Activated naive CD8-positive, alpha-beta T cell (primary cell): ENCODE data around the gene MMP23B.
"Not testable (repeated sequence)": the region's sequence is repeated elsewhere in the genome, so short reads cannot be mapped to it uniquely, and the experiment has no call there.

Experiments used
- H3K27ac Mint-ChIP-seq: one replicate; pipeline ENCODE4 v1.8.0; 2021; ENCODE audit warnings: mixed read lengths
- H3K27me3 Mint-ChIP-seq: one replicate; pipeline ENCODE4 v1.8.0; 2021; ENCODE audit warnings: mixed read lengths
- H3K36me3 Mint-ChIP-seq: one replicate; pipeline ENCODE4 v1.8.0; 2021; ENCODE audit warnings: mixed read lengths
- H3K4me1 Mint-ChIP-seq: one replicate; pipeline ENCODE4 v1.8.0; 2021; ENCODE audit warnings: low read depth, mixed read lengths
- H3K4me3 Mint-ChIP-seq: one replicate; pipeline ENCODE4 v1.8.0; 2021; ENCODE audit warnings: mild to moderate bottlenecking, mixed read lengths
- H3K9me3 Mint-ChIP-seq: one replicate; pipeline ENCODE4 v1.8.0; 2021; ENCODE audit warnings: low read depth, mixed read lengths

Gene MMP23B

DNA sequence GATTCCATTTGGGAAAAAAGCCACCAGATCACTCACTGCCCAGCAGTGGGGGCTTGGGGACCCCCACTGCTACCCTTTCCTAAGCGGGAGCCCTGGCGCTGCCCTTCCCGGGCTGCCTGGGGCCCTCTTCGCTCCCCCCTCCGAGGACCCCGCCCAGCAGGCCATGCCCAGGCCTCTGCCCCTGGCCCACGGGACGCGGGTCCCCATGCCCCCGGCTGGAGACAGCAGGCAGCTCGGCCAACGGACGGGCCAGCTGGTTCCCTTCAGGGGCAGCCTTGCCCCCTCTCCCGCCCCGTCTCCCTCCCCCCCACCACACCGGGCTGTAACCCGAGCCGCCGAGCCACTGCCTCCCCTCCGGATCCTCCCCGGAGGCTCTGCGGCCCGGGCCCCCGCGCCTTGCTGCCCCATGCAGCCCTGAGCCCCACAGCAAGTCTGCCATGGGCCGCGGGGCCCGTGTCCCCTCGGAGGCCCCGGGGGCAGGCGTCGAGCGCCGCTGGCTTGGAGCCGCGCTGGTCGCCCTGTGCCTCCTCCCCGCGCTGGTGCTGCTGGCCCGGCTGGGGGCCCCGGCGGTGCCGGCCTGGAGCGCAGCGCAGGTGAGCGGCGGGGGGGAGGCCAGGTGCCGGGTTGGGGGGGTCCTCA is at the start of gene MMP23B:
MMP23B (plus strand) TSS at position 392 of the 639 bp plus-strand sequence; CDS start at position 438, 46 bp downstream.
- H3K4me3 Mint-ChIP-seq, result peak within 1 kb of the TSS; percentile 72
- no peaks in the 10 kb centered on the region for H3K27me3 Mint-ChIP-seq
- H3K36me3 Mint-ChIP-seq, result no peaks in the 10 kb centered on the region
- no peak within 1 kb of the TSS for H3K27ac Mint-ChIP-seq
- peaks cover 4% of the 10 kb centered on the region for H3K4me1 Mint-ChIP-seq
- H3K9me3 Mint-ChIP-seq, result no peaks in the 10 kb centered on the region

DNA sequence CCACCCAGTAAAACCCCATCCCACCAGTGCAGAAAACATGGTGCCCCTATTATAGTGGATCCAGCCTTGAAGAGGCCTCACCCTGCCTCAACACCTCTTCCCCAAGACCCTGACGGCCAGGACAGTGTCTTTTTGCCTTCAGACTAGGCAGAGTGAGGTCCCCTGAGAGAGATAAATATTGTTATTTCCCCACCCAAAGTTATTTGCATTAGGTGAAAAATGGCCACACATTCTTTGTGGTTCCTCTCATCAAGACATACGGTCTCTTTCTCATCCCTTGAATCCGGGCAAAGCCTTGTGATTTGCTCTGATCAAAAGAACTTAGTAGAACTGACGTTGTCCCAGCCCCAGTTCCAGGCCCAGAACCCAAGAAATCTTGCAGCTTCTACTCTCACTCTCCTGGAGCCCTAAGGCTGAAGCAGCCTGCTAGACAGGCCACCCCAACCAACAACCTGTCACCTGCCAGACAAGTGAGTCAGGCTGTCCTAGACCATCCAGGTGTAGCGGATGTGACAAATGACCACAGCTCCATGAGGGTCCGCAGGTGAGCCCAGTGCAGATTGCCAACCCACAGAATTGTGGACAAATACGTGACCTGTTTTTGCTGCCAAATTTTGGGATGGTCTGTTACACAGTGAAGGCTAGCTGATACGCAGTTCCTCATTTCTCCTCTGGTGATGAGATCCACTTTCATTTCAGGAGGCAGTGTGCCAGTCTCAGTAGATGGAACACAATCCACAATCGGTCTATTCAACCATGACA is 49.2 kb upstream of the MMP23B start:
- peaks cover 2% of the 10 kb centered on the region for H3K27me3 Mint-ChIP-seq
- H3K27ac Mint-ChIP-seq, result no peak overlapping the region
- H3K4me3 Mint-ChIP-seq, result no peak overlapping the region
- peaks cover 1% of the 10 kb centered on the region for H3K4me1 Mint-ChIP-seq
- H3K9me3 Mint-ChIP-seq, result no peaks in the 10 kb centered on the region
- H3K36me3 Mint-ChIP-seq, result no peaks in the 10 kb centered on the region

DNA sequence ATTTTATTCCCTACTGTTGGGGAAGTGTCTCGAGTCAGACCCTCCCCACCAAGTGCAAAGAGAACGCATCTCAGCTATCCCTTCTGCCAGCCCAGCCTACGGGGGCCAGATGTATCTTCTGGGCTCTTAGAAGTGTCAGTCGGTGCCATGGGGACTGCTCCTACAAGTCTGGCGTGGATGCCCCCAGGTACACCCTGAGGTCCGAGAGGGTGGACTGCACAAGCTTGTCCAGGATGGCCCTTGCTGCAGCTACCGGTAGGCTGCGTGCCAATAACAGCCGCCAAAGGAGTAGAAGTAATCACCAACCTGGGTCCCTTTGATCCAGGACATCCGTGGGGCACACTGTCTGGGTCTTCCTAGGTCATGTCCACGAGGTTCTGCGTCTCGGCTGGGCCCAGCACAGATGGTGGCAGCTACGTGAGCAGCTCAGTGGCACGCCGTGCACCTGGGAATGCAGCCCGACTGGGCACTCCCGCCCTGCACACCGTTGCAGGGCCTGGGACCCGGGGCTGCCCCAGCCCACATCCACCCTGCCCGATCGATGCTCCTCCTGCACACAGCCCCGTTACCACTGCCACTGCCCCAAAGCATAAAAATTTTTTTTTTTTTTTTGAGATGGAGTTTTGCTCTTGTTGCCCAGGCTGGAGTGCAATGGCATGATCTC is 48.5 kb upstream of the MMP23B start:
- Mint-ChIP-seq H3K4me3 (no peak overlapping the region), H3K4me1 (peaks cover 1% of the 10 kb centered on the region), H3K27ac (no peak overlapping the region)

DNA sequence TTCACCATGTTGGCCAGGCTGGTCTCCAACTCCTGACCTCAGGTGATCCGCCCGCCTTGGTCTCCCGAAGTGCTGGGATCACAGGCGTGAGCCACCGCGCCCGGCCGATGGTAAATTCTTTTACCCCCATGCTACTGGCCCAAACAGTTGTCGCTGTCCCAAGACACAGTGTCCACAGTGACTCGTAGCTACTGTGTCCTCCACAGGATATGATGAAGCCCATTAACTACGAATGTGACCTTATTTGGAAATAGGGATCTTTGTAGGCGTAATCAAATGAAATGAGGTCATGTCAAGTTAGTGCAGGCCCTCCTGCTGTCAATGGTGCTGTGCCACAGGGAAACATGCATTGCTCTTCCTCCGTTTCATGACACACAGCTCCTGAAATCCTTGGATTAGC is 40.5 kb upstream of the MMP23B start:
- Mint-ChIP-seq H3K27ac (no peak overlapping the region), H3K4me1 (no peaks in the 10 kb centered on the region), H3K27me3 (peaks cover 2% of the 10 kb centered on the region), H3K4me3 (no peak overlapping the region), H3K36me3 (no peaks in the 10 kb centered on the region), H3K9me3 (no peaks in the 10 kb centered on the region)

More for the DNA sequence above, 48.5 kb upstream of the MMP23B start:
- H3K36me3 Mint-ChIP-seq, result no peaks in the 10 kb centered on the region
- peaks cover 2% of the 10 kb centered on the region for H3K27me3 Mint-ChIP-seq
- no peaks in the 10 kb centered on the region for H3K9me3 Mint-ChIP-seq

DNA sequence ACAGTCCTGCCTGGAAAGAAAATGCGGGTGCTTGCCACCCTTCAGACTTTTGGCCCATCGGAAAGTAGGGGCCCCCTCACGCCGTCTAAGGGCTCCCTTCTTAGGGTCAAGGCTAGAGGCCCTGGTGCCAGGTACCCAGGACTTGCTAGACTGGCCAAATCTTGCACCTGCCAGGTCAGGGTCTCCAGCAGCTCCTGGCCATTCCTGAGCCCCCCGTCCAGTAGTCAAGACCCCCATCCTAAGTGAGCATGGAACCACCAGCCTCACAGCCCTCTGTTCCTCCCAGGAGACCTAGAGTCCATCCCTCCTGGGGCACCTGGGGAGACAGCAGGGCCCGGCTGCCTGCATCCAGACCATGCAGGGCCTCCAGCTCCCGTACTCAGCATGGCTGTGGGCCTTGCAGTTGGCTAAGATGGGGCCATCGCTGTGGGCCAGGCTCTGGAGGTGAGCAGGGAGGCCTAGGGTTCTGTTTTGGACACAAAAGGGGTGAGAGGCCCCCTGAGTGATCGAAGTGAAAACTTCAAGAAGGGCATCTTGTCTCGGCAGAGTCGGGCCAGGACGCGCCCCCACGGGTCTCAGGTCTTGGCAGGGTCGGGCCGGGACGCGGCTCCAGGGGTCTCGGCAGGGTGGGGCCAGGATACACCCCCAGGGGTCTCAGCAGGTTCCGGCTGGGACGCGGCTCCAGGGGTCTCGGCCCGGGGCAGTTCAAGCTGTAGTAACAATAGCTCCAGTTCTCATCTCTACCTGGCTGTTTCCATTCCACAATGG is 38.0 kb upstream of the MMP23B start:
- no peaks in the 10 kb centered on the region for H3K9me3 Mint-ChIP-seq
- no peaks in the 10 kb centered on the region for H3K27me3 Mint-ChIP-seq
- H3K27ac Mint-ChIP-seq, result no peak overlapping the region
- H3K36me3 Mint-ChIP-seq, result no peaks in the 10 kb centered on the region
- H3K4me3 Mint-ChIP-seq, result no peak overlapping the region
- H3K4me1 Mint-ChIP-seq, result peaks cover 7% of the 10 kb centered on the region

DNA sequence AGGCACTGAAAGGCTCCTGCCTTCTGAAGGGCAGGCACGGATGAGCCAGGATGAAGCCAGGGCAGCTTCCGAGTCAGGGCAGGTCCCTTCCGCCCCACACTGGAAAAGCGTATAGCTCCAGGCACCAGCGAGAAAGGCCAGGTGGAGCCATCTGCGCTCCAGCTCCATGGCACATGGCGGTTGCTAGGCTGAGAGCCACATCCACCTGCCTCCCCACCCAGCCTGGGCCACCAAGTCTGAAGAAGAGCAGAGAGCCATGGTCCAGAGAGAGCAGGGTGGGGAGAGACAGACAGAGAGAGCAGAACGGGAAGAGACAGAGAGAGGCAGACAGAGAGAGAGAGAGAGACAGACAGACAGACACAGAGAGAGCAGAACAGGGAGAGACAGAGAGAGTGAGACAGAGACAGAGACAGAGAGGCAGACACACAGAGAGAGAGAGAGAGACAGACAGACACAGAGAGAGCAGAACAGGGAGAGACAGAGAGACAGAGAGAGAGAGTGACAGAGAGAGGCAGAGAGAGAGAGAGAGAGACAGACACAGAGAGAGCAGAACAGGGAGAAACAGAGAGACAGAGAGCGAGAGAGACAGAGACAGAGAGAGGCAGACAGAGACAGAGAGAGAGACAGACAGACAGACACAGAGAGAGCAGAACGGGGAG is 37.2 kb upstream of the MMP23B start:
- Mint-ChIP-seq H3K27me3 (no peaks in the 10 kb centered on the region), H3K36me3 (no peaks in the 10 kb centered on the region), H3K9me3 (no peaks in the 10 kb centered on the region), H3K4me1 (peaks cover 8% of the 10 kb centered on the region), H3K27ac (no peak overlapping the region), H3K4me3 (no peak overlapping the region)

DNA sequence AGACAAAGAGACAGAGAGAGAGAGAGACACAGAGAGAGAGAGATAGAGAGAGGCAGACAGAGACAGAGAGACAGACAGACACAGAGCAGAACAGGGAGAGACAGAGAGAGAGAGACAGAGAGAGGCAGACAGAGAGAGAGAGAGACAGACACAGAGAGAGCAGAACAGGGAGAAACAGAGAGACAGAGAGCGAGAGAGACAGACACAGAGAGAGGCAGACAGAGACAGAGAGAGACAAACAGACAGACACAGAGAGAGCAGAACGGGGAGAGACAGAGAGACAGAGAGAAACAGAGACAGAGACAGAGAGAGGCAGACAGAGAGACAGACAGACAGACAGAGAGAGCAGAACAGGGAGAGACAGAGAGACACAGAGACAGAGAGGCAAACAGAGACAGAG is 36.6 kb upstream of the MMP23B start:
- not testable (repeated sequence) for H3K4me1 Mint-ChIP-seq, H3K4me3 Mint-ChIP-seq, H3K9me3 Mint-ChIP-seq, H3K27me3 Mint-ChIP-seq, H3K36me3 Mint-ChIP-seq, H3K27ac Mint-ChIP-seq

DNA sequence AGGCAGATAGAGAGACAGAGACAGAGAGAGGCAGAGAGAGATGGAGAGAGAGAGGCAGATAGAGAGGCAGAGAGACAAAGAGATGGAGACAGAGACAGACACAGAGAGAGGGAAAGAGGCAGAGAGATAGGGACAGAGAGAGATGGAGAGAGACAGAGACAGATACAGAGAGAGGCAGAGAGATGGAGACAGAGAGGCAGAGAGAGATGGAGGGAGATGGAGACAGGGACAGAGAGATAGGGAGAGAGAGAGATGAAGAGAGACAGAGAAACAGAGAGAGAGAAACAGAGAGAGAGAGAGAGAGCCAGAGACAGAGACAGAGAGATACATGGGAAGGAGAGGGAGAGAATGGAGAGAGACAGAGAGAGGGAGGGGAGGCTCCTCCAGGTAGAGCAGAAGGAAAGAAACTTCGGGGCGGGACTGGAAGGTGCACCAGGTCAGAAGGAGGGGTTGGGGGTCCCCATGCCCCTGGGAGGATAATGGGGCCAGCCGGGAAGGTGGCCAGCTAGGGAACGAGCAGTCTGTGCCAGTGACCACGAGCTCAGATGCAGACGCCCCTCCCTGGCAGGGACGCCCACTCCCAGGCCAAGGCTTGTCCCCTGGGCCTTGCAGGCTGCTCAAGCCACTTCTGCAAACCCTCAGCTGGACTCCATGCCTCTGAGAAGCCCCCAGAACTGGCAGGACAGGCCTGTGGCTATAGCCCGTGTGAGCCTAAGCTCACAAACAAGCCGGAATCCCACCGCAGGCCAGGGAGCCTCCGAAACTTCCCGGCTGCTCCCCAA is 35.3 kb upstream of the MMP23B start:
- peaks cover 8% of the 10 kb centered on the region for H3K4me1 Mint-ChIP-seq
- no peak overlapping the region for H3K4me3 Mint-ChIP-seq
- H3K27ac Mint-ChIP-seq, result no peak overlapping the region
- no peaks in the 10 kb centered on the region for H3K27me3 Mint-ChIP-seq
- H3K36me3 Mint-ChIP-seq, result no peaks in the 10 kb centered on the region
- no peaks in the 10 kb centered on the region for H3K9me3 Mint-ChIP-seq

DNA sequence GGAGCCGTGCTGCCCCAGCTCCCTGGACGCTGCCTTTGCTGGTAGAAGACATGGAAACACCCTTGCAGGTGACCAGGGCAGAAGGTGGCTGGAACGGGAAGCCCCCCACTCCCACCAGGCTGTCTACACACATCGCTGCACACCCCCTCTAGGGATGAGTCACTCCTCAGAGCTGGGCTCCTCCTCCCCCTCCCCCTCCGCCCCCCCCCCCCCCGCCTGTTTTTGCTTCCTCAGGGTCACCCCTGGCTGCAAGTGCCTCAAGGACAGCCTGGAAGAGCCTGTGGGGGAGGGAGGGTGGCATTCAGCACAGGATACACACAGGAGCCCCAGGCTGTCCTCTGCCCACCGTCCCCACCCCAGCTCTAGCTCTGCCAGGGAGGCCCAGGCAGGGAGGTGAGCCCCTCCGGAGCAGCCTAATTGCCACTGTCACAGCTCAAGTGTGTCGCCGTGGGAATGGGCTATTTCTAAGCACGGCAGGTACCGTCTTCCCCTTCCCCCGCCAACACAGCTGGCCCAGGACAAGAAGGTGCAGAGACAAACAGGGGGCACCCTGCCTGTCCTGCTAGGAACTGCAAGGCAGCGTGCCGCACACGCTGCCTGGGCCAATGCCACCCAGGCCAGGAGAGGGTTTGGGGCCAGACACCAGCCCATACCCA is 34.6 kb upstream of the MMP23B start:
- Mint-ChIP-seq H3K36me3 (no peaks in the 10 kb centered on the region), H3K9me3 (no peaks in the 10 kb centered on the region), H3K27me3 (no peaks in the 10 kb centered on the region), H3K4me3 (peak overlapping the region; percentile 40), H3K4me1 (peaks cover 8% of the 10 kb centered on the region), H3K27ac (no peak overlapping the region)

DNA sequence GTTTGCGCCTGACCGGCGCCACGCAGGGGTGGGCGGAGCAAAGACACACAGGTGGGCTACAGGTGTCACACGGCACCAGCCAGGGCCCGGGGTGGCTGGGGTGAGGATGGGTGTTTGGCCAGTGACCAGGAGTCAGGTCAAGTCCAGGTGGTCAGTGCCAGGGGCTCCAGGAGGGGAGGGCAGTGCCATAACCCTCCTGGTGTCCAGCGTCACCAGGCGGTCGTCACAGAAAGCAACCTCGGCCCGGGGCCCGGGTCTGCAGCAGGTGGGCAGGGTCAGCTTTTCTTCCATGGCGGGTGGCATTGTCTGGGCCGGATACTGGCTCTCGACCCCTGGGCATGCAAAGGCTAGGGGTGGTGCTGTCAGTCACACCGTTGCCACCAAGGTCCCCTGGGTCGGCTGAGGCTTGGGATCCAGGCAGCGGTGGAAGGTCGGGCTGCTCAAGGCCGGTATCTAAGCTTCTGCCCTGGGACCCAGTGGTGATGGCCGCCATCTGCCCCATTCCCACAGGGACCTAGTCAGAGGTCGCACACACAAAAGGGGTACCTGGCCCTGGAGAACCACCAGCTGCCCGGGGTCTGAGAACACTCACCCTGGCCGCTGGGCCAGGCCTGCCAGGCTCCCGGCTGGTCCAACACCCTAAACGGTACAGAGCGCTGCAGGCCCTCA is 33.8 kb upstream of the MMP23B start:
- Mint-ChIP-seq H3K27ac (no peak overlapping the region), H3K36me3 (no peaks in the 10 kb centered on the region), H3K4me1 (peaks cover 8% of the 10 kb centered on the region), H3K4me3 (peak overlapping the region; percentile 40), H3K9me3 (no peaks in the 10 kb centered on the region), H3K27me3 (no peaks in the 10 kb centered on the region)

DNA sequence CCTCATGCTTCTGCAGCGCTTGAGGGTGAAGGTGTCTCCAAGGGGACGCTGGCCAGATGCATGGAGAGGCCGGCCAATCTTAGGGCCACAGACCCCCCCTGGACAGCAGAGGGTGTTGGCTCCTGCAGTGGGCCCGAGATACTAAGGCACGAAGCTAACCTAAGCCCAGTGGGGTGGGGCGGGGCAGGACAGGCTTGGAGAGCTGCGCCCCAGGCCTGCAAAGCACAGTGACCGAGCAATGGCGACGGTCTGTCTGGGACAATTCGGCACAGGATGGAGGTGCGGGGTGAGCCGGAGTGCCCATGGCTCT is 33.3 kb upstream of the MMP23B start:
- Mint-ChIP-seq H3K4me3 (peak overlapping the region; percentile 66), H3K9me3 (no peaks in the 10 kb centered on the region), H3K27ac (peak overlapping the region; percentile 54), H3K36me3 (no peaks in the 10 kb centered on the region), H3K27me3 (no peaks in the 10 kb centered on the region), H3K4me1 (peaks cover 8% of the 10 kb centered on the region)

DNA sequence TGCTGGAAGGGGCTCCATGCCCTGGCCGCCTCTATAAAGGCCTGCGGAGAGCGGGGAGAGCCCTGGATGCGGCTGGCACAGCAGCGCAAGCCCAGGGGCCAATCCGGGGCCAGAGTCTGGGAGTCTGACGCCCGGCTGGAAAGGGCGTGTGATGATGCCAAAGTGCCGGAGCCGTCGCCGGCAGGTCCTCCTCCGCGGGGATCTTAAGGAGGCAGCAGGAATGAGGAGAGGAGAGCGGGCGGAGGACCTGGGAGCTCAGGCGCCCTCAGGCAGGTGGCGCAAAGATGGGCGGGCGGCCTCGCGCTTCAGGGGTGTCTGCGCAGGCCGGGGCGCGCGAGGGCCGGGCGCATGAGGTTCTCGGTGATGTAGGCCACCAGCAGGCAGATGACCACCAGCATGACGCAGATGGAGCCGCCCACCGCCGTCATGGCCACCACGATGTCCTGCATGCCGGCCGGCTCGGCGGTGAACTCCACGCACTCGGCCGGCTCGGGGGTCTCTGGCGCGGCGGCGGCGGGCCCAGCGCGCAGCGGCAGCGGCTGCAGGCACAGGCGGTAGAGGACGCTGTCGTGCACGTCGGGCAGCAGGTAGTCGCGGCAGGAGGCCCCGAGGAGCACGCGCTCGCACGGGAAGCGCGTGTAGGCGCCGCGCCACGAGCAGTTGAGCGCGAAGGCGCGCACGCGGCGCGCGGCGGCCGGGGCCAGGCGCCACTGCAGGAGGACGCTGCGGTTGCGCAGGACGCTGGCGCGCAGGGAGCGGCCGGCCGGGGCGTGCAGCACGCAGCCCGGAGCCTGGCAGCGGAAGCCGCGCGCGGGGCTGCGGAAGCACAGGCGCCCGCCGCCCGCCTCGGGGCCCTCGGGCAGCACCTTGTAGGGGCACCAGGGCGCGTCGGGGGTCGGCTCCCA is 32.7 kb upstream of the MMP23B start:
- Mint-ChIP-seq H3K27ac (peak overlapping the region; percentile 54), H3K4me3 (peak overlapping the region; percentile 66), H3K36me3 (no peaks in the 10 kb centered on the region), H3K9me3 (no peaks in the 10 kb centered on the region), H3K27me3 (no peaks in the 10 kb centered on the region), H3K4me1 (peaks cover 8% of the 10 kb centered on the region)
